Testis (tissue), 2 donors: ENCODE measurements around the gene TACR1.

Source experiments
- POLR2A ChIP-seq: fragments of 450-650 bp; IDR thresholded peaks from one replicate; pipeline ENCODE4 v1.6.1; 2017; ENCODE audit warnings: antibody characterized with exemption, mild to moderate bottlenecking, moderate library complexity
- TF ChIP-seq, protein P1 (sequence below), 3 experiments: fragments of 450-650 bp in 2 of 3; fragments of 200-600 bp in 1 of 3; sonication (generic) in 1 of 3; IDR thresholded peaks; one replicate each; pipeline ENCODE4 v1.5.1; 2016 to 2019; ENCODE audit warnings: antibody characterized with exemption in 3 of 3, mild to moderate bottlenecking in 2 of 3, moderate library complexity in 1 of 3

DNA sequence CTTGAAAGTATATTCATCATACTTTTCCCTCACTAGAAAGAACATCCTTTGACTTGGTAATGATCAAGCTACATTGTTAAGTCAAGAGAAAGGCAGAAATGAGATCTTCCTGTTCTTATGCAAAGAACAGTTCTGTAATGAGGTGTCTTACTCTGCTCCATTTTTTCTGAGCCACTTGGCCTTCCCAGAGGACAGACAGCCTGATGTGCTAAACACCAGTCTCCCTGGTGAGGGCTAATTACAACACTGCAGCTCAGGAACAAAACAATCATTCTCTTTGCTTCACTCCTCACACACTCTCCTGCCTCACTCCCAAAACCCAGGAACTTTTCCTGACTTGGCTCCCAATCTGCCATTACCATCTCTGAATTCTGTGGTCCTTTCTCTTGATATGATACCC lies 25.6 kb downstream of the TACR1 start:
- TF ChIP-seq, protein P1, sequence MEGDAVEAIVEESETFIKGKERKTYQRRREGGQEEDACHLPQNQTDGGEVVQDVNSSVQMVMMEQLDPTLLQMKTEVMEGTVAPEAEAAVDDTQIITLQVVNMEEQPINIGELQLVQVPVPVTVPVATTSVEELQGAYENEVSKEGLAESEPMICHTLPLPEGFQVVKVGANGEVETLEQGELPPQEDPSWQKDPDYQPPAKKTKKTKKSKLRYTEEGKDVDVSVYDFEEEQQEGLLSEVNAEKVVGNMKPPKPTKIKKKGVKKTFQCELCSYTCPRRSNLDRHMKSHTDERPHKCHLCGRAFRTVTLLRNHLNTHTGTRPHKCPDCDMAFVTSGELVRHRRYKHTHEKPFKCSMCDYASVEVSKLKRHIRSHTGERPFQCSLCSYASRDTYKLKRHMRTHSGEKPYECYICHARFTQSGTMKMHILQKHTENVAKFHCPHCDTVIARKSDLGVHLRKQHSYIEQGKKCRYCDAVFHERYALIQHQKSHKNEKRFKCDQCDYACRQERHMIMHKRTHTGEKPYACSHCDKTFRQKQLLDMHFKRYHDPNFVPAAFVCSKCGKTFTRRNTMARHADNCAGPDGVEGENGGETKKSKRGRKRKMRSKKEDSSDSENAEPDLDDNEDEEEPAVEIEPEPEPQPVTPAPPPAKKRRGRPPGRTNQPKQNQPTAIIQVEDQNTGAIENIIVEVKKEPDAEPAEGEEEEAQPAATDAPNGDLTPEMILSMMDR (IDR thresholded peaks at IDR 0.05) = no peak
- no peak for TF ChIP-seq POLR2A
